ENCODE data around the gene PXN.
"Not testable (repeated sequence)": the region's sequence is repeated elsewhere in the genome, so short reads cannot be mapped to it uniquely, and the experiment has no call there.

Gene PXN

GRCh38 chr12:120218680-120219606 is 46.6 kb downstream of the PXN start:
- no peak overlapping the region for H3K4me3 ChIP-seq (ENCODE audit: low read depth in 1 of 5, low read length in 5 of 5)
- no peaks in the 10 kb centered on the region for H3K9me3 ChIP-seq (ENCODE audit: control insufficient read depth in 5 of 5, low read length in 5 of 5)

GRCh38 chr12:120216742-120217605 is 48.6 kb downstream of the PXN start:
- peaks cover 0 to 93% (median 86%) of the 10 kb centered on the region in 5 donors for H3K36me3 ChIP-seq (ENCODE audit: control insufficient read depth in 5 of 5, insufficient read depth in 5 of 5, low read length in 5 of 5)

More at GRCh38 chr12:120218680-120219606, 46.6 kb downstream of the PXN start:
- Histone ChIP-seq H3K4me1 (ENCODE audit: control insufficient read depth in 5 of 5, insufficient read depth in 5 of 5, low read length in 5 of 5) (no peaks in the 10 kb centered on the region), H3K36me3 (ENCODE audit: control insufficient read depth in 5 of 5, insufficient read depth in 5 of 5, low read length in 5 of 5) (peaks cover 0 to 92% (median 84%) of the 10 kb centered on the region in 5 donors), H3K27ac (ENCODE audit: low read depth, low read length) (no peak overlapping the region), H3K9ac (ENCODE audit: low read length in 5 of 5) (no peak overlapping the region), H3K27me3 (ENCODE audit: control insufficient read depth in 5 of 5, insufficient read depth in 4 of 5, low read length in 5 of 5) (no peaks in the 10 kb centered on the region)

GRCh38 chr12:120215766-120216735 is 49.5 kb downstream of the PXN start:
- Histone ChIP-seq H3K4me3 (ENCODE audit: low read depth in 1 of 5, low read length in 5 of 5) (no peak overlapping the region), H3K27me3 (ENCODE audit: control insufficient read depth in 5 of 5, insufficient read depth in 4 of 5, low read length in 5 of 5) (no peaks in the 10 kb centered on the region), H3K36me3 (ENCODE audit: control insufficient read depth in 5 of 5, insufficient read depth in 5 of 5, low read length in 5 of 5) (peaks cover 0 to 93% (median 86%) of the 10 kb centered on the region in 5 donors), H3K4me1 (ENCODE audit: control insufficient read depth in 5 of 5, insufficient read depth in 5 of 5, low read length in 5 of 5) (no peaks in the 10 kb centered on the region), H3K9me3 (ENCODE audit: control insufficient read depth in 5 of 5, low read length in 5 of 5) (no peaks in the 10 kb centered on the region), H3K27ac (ENCODE audit: low read depth, low read length) (no peak overlapping the region), H3K9ac (ENCODE audit: low read length in 5 of 5) (no peak overlapping the region)

More at GRCh38 chr12:120216742-120217605, 48.6 kb downstream of the PXN start:
- Histone ChIP-seq H3K27ac (ENCODE audit: low read depth, low read length) (no peak overlapping the region), H3K9ac (ENCODE audit: low read length in 5 of 5) (no peak overlapping the region), H3K4me3 (ENCODE audit: low read depth in 1 of 5, low read length in 5 of 5) (no peak overlapping the region), H3K27me3 (ENCODE audit: control insufficient read depth in 5 of 5, insufficient read depth in 4 of 5, low read length in 5 of 5) (no peaks in the 10 kb centered on the region), H3K4me1 (ENCODE audit: control insufficient read depth in 5 of 5, insufficient read depth in 5 of 5, low read length in 5 of 5) (no peaks in the 10 kb centered on the region), H3K9me3 (ENCODE audit: control insufficient read depth in 5 of 5, low read length in 5 of 5) (no peaks in the 10 kb centered on the region)

GRCh38 chr12:120215357-120215735 is 50.2 kb downstream of the PXN start:
- no peak overlapping the region for H3K27ac ChIP-seq (ENCODE audit: low read depth, low read length)

GRCh38 chr12:120214626-120215356 is 50.7 kb downstream of the PXN start:
- no peaks in the 10 kb centered on the region for H3K9me3 ChIP-seq (ENCODE audit: control insufficient read depth in 5 of 5, low read length in 5 of 5)
- no peaks in the 10 kb centered on the region for H3K4me1 ChIP-seq (ENCODE audit: control insufficient read depth in 5 of 5, insufficient read depth in 5 of 5, low read length in 5 of 5)
- H3K36me3 ChIP-seq (ENCODE audit: control insufficient read depth in 5 of 5, insufficient read depth in 5 of 5, low read length in 5 of 5), result peaks cover 0 to 93% (median 85%) of the 10 kb centered on the region in 5 donors
- no peak overlapping the region for H3K27ac ChIP-seq (ENCODE audit: low read depth, low read length)
- no peak overlapping the region for H3K9ac ChIP-seq (ENCODE audit: low read length in 5 of 5)
- no peak overlapping the region for H3K4me3 ChIP-seq (ENCODE audit: low read depth in 1 of 5, low read length in 5 of 5)
- H3K27me3 ChIP-seq (ENCODE audit: control insufficient read depth in 5 of 5, insufficient read depth in 4 of 5, low read length in 5 of 5), result no peaks in the 10 kb centered on the region

More at GRCh38 chr12:120215357-120215735, 50.2 kb downstream of the PXN start:
- Histone ChIP-seq H3K4me1 (ENCODE audit: control insufficient read depth in 5 of 5, insufficient read depth in 5 of 5, low read length in 5 of 5) (no peaks in the 10 kb centered on the region), H3K4me3 (ENCODE audit: low read depth in 1 of 5, low read length in 5 of 5) (no peak overlapping the region), H3K9me3 (ENCODE audit: control insufficient read depth in 5 of 5, low read length in 5 of 5) (no peaks in the 10 kb centered on the region), H3K36me3 (ENCODE audit: control insufficient read depth in 5 of 5, insufficient read depth in 5 of 5, low read length in 5 of 5) (peaks cover 0 to 93% (median 85%) of the 10 kb centered on the region in 5 donors), H3K27me3 (ENCODE audit: control insufficient read depth in 5 of 5, insufficient read depth in 4 of 5, low read length in 5 of 5) (no peaks in the 10 kb centered on the region), H3K9ac (ENCODE audit: low read length in 5 of 5) (no peak overlapping the region)

- Histone ChIP-seq H3K9me3 (ENCODE audit: control insufficient read depth in 5 of 5, low read length in 5 of 5) (no peaks in the 10 kb centered on the region), H3K4me1 (ENCODE audit: control insufficient read depth in 5 of 5, insufficient read depth in 5 of 5, low read length in 5 of 5) (no peaks in the 10 kb centered on the region), H3K27me3 (ENCODE audit: control insufficient read depth in 5 of 5, insufficient read depth in 4 of 5, low read length in 5 of 5) (no peaks in the 10 kb centered on the region), H3K36me3 (ENCODE audit: control insufficient read depth in 5 of 5, insufficient read depth in 5 of 5, low read length in 5 of 5) (peaks cover 0 to 85% (median 76%) of the 10 kb centered on the region in 5 donors), H3K27ac (ENCODE audit: low read depth, low read length) (no peak overlapping the region), H3K4me3 (ENCODE audit: low read depth in 1 of 5, low read length in 5 of 5) (no peak overlapping the region), H3K9ac (ENCODE audit: low read length in 5 of 5) (no peak overlapping the region)
Measured at GRCh38 chr12:120213758-120214157, 51.8 kb downstream of the PXN start.

GRCh38 chr12:120213182-120213581 is 52.3 kb downstream of the PXN start:
- H3K9me3 ChIP-seq (ENCODE audit: control insufficient read depth in 5 of 5, low read length in 5 of 5); H3K27ac ChIP-seq (ENCODE audit: low read depth, low read length); H3K27me3 ChIP-seq (ENCODE audit: control insufficient read depth in 5 of 5, insufficient read depth in 4 of 5, low read length in 5 of 5); H3K4me1 ChIP-seq (ENCODE audit: control insufficient read depth in 5 of 5, insufficient read depth in 5 of 5, low read length in 5 of 5); H3K9ac ChIP-seq (ENCODE audit: low read length in 5 of 5); H3K4me3 ChIP-seq (ENCODE audit: low read depth in 1 of 5, low read length in 5 of 5): not testable (repeated sequence)
- peaks cover 0 to 80% (median 72%) of the 10 kb centered on the region in 5 donors for H3K36me3 ChIP-seq (ENCODE audit: control insufficient read depth in 5 of 5, insufficient read depth in 5 of 5, low read length in 5 of 5)

- Histone ChIP-seq H3K27me3 (ENCODE audit: control insufficient read depth in 5 of 5, insufficient read depth in 4 of 5, low read length in 5 of 5) (no peaks in the 10 kb centered on the region), H3K4me3 (ENCODE audit: low read depth in 1 of 5, low read length in 5 of 5) (no peak overlapping the region), H3K4me1 (ENCODE audit: control insufficient read depth in 5 of 5, insufficient read depth in 5 of 5, low read length in 5 of 5) (no peaks in the 10 kb centered on the region), H3K9me3 (ENCODE audit: control insufficient read depth in 5 of 5, low read length in 5 of 5) (no peaks in the 10 kb centered on the region), H3K27ac (ENCODE audit: low read depth, low read length) (no peak overlapping the region), H3K36me3 (ENCODE audit: control insufficient read depth in 5 of 5, insufficient read depth in 5 of 5, low read length in 5 of 5) (peaks cover 0 to 81% (median 74%) of the 10 kb centered on the region in 5 donors), H3K9ac (ENCODE audit: low read length in 5 of 5) (no peak overlapping the region)
Measured at GRCh38 chr12:120212301-120212700, 53.2 kb downstream of the PXN start.

GRCh38 chr12:120211904-120212283 is 53.6 kb downstream of the PXN start:
- Histone ChIP-seq H3K9ac (ENCODE audit: low read length in 5 of 5) (no peak overlapping the region), H3K27me3 (ENCODE audit: control insufficient read depth in 5 of 5, insufficient read depth in 4 of 5, low read length in 5 of 5) (no peaks in the 10 kb centered on the region), H3K4me3 (ENCODE audit: low read depth in 1 of 5, low read length in 5 of 5) (no peak overlapping the region), H3K4me1 (ENCODE audit: control insufficient read depth in 5 of 5, insufficient read depth in 5 of 5, low read length in 5 of 5) (no peaks in the 10 kb centered on the region), H3K27ac (ENCODE audit: low read depth, low read length) (no peak overlapping the region), H3K36me3 (ENCODE audit: control insufficient read depth in 5 of 5, insufficient read depth in 5 of 5, low read length in 5 of 5) (peaks cover 0 to 81% (median 72%) of the 10 kb centered on the region in 5 donors), H3K9me3 (ENCODE audit: control insufficient read depth in 5 of 5, low read length in 5 of 5) (no peaks in the 10 kb centered on the region)

Data from subcutaneous abdominal adipose tissue (tissue), 5 donors.